ENCODE measurements around the gene PFDN4.
"Not testable (repeated sequence)": the region's sequence is repeated elsewhere in the genome, so short reads cannot be mapped to it uniquely, and the experiment has no call there.

The PFDN4 gene

DNA sequence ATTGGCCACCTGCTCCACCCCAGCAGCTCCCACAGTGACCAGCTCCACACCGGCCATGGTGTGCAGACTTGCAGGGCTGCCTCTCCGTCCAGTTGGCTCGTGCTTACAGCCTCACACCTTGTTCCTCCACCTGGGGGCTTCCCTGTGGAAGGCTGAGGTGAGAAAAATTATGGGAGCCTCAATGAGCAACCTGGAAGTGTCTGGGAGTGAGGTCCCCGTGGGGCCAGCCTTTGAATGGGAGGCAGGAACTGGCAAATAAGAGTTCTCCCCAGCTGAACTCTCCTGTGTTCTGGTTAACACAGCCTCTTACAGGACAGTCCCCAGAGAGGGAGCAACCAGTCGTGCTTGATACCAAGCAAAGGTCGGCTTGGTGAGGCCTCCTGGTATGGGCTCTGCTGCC, 3.8 kb upstream of the PFDN4 start:
- DNase-seq = no peak

DNA sequence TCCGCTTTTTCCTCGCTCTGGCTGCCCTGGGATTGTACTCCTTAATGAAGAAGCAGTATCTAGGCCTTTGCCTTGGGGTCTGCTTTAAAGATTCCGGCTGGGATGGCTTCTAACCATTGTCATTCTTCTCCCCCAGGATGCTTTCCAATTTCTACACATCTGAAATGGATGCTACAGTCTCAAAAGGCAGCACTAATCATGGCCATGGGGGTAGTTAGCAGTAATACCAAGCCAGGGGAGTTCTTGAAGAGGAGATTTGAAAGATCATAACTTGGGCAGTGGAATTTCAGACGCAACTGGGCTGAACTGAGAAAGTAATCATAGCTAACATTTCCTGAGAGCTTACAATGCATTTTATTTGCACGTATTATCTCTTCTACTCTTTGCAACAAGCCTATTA, 3.4 kb upstream of the PFDN4 start:
- DNase-seq = no peak

DNA sequence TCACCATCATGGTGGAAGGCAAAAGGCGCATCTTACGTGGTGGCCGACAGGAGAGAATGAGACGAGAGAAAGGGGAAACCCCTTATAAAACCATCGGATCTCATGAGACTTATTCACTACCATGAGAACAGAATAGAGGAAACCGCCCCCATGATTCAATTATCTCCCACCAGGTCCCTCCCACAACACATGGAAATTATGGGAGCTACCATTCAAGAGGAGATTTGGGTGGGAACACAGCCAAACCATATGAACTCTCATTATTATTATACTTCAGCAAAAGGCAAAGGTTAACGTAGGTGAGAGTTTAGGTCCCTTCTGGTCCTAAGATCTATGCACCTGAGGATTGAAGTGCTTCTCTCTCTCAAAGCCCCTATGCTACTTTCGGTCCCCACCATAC, 2.4 kb upstream of the PFDN4 start:
- no peak for DNase-seq

DNA sequence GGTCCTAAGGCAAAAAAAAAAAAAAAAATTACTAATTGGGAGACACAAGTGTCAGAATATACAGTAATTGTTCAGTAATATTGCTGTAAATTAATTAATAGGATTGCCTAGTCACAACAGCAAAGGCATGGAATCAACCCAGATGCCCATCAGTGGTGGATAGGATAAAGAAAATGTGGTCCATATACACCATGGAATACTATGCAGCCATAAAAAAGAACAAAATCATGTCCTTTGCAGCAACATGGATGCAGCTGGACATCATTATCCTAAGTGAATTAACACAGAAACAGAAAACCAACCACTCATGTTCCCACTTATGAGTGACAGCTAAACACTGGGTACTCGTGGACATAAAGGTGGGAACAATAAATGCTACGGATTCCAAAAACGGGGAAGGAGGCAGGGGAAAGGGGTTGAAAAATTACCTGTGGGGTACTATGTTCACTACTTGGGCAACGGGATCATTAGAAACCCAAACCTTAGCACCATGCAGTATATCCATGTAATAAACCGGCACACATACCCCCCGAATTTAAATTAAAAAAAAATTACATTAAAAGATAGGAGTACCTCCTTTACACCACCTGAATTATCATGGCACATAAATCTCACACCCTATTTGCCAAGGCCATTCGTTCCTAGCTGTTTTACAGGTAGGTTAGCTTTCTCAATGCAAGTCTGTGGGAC, 689 bp upstream of the PFDN4 start:
- no peak for DNase-seq

DNA sequence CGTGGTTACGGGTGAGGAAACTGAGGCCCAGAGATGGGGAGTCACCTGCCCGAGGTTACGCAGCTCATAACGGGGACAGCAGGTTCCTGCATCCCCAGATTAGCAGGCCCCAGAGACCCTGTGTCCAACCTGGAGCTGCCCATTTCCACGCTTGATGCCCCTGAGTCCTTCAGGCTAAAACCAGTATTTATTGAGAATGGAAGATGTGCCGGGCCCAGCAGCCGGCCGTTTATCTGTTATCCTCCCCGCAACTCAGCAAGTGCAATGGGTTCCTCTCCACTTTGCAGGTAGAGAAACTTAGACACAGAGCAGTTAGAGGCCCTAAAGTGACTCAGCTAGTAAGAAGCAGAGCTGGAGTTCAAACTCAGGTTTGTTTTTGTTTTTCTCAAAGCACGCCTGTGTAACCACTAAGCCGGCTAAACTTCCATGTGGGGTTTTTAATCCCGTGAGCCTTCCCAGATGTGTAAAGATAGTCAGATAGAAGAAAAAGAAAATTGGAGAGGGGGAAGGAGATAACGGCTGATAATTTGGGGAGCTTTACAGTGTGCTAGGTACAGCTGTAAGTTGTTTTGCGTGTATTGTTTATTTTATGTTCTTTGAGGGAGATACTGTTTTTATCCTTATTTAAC, 775 bp downstream of the PFDN4 start:
- DNase-seq = peak; percentile 24

DNA sequence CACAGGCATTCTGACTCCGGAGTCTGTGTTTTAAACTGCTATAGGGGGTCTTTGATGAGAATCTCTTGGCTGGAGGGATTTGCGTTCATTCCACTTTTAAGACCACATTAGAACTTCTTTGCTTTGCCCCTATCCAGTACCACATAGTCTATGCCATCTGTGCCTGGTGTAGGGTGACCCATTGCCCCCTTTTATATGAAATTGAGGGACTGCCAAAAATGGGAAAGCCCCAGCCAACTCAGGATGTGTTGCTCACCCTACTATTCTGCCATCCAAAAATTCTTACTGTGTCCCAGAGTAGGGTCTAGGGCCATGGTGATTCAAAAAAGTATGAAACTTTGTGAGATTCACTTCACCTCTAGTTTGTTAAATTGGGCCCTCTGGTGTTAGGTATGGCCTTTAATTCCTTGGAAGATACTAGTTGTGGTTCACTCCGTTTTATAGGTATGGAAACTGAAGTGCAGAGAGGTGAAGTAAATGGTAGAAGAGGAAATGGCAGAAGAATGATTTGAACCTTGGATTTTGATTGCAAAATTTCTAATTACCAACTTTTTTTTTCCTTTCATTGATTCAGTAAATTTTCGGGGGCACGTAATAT, 1.4 kb downstream of the PFDN4 start:
- DNase-seq = no peak

DNA sequence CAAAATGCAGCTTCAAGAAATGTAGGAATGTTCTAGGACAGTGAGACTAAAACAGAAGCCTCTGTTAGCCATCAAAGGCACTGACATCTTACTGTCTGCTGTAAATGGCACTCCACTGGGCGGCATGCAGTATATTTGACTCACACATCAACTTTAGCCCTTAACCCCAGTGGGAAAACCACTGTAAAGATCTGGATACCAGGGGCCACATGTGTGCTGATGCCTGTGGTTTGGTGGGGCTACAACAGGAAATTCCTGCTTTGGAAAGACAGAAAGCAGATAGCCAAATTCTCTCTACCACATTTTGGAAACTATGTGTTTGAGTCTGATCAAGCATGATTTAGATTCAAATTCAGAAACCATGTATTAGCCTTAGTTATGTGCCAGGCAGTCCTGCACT, 4.3 kb downstream of the PFDN4 start:
- DNase-seq = no peak

DNA sequence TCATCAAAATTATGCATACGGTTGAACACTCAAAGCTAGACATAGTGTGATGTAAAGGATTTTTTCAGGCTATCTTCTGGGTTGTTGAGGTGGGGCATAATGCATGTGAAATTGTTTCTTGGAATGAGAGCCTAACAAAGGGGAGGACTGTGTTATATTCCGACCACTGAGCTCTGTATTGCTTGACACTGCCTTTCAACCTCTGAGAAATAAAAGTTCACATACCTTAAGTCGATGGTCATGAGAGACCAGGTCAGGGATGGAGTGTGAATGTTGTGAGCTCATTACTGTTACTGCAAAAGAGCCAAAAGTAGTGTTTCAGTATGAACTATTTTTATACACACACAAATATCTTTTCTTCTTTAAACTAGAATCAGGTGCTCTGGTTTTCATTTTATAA, 5.0 kb downstream of the PFDN4 start:
- no peak for DNase-seq

DNA sequence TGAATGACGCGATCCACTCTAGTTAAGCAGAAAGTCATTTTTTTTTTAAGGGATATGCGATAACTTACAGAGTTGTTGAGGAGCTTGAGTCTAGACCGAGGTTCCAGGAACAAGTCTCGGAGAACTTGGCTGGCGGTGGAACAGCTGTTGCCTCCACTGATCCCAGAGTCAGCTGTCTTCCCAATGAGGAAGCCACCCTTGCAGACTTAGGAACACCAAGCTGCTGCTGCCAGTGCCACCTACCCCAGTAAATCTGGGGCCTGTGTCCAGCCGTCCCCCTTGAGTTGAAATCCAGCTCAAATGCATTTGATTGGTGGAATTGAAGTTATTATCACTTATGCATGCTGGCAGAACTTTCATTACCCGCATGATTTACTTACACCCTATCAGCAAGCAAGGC, 6.7 kb downstream of the PFDN4 start:
- no peak for DNase-seq

DNA sequence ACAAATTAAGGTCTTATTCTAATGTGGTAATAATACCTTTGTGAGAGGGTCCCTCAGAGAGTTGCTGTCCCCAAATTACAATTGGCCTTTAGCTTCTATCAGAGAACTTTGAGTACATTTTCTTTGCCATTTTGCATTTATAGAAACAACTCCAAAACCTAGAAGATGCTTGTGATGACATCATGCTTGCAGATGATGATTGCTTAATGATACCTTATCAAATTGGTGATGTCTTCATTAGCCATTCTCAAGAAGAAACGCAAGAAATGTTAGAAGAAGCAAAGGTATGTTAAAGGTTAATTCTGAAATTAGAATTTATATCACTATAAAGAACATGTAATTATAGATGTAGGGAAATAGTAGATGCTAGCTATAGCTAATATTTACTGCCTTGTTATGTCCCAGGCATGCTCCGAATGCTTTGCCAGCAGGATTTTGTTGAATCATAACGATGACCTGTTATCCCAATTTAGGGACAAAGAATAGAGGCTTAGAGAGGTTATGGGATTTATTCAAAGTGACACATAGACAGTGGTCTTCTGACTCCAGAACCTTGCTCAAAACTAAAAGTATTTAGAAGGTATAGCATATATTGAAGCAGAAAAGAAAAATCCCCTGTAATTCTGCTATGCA, 7.4 kb downstream of the PFDN4 start:
- no peak for DNase-seq

DNA sequence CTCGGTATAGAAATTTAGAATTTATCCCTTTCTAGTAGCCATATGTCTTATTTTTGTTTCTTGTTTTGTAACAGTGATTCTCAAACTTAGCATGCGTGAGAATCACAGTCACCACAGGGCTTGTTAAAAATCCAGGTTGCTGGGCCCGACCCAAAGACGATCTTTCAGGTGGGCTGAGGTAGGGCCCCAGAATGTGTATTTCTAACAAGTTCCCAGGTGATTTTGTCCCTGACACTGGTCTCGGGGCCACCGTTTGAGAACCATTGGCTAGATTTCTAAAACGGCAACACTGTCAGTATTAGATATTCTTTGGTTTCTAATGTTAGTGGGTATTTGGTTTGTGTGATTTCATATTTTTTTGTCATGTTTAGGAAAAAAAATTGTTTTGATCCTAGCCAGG, 9.9 kb downstream of the PFDN4 start:
- DNase-seq = no peak

DNA sequence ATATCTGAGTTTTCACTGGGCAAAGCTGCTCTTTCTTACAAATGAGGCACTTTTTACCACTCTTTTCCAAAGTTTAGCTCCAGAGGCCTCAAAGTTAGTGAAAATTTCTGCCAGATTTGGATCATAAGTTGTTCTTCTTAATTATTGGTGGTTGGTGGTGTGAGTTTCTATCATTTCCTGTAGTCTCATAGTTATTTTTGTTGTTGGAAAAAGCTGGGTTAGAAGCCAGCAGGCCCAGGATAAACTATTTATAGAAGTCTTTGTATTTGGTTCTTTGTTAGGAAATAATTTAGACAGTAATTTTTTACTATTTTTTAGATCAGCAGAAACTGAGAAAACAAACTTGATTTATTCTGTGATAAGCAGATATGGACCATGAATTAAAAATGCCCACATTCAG, 10.6 kb downstream of the PFDN4 start:
- no peak for DNase-seq

DNA sequence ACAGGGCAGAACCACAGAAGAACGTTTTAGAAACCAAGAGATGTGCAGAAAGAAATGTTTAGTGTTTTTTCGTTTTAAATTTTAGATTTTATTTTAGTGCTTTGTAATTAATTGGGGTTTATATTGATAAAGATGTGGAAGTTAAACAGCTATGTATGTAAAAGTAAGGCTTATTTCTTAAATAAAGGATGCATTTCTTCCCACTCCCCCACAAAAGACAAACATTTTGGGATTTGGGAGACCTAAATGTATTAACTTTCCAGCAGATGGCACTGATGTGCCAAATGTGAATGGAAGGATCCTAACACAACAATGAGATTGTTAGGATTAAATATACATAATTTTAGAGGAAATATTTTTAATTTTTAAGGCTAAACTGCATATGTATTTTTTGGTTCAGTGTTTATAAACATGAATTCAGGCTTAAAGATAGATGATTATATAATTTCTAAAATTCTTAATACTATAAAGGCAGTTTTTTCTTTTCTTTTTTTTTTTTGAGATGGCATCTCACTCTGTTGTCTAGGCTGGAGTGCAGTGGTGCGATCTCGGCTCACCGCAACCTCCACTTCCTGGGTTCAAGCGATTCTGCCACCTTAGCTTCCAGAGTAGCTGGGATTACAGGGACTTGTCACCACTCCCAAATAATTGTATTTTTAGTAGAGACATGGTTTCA, 12.0 kb downstream of the PFDN4 start:
- DNase-seq = peak; percentile 31

DNA sequence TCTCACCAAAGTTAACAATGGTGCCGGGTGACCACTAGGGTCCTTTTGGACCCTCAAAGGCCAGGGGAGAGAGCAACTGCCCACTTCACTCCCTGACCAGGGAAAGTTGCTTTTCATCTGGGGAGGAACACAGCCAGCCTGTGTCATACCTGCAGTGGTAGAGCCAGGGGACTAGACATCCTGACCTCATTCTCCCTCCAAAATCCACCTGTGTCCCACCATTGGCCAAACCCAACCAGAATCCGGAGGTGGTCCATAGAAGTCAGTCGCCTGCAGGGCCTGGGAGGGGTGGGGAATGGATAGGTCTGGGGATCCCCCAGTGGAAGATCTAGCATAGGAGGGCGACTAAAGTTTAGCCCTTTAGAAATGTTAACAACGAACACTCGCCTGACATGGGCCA, 12.8 kb downstream of the PFDN4 start:
- DNase-seq = no peak

DNA sequence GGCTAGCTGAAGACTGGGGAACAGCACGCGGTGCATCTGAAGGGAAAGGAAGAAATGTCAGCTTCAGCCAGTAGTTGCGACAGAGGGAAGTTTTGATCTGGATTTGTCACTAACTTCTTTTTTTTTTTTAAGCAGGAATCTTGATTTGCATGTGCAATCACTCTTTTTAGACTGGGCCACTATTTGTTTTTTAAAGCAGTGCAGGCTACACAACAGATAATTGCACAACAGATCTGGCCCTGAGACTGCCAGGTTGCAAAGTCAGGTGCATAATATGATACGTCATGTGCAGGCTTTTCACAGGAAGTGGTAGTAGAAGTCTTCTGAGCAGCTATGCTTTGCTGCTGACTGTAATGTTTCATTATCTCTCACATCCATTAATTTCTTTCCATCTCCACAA, 13.5 kb downstream of the PFDN4 start:
- DNase-seq = peak; percentile 79

DNA sequence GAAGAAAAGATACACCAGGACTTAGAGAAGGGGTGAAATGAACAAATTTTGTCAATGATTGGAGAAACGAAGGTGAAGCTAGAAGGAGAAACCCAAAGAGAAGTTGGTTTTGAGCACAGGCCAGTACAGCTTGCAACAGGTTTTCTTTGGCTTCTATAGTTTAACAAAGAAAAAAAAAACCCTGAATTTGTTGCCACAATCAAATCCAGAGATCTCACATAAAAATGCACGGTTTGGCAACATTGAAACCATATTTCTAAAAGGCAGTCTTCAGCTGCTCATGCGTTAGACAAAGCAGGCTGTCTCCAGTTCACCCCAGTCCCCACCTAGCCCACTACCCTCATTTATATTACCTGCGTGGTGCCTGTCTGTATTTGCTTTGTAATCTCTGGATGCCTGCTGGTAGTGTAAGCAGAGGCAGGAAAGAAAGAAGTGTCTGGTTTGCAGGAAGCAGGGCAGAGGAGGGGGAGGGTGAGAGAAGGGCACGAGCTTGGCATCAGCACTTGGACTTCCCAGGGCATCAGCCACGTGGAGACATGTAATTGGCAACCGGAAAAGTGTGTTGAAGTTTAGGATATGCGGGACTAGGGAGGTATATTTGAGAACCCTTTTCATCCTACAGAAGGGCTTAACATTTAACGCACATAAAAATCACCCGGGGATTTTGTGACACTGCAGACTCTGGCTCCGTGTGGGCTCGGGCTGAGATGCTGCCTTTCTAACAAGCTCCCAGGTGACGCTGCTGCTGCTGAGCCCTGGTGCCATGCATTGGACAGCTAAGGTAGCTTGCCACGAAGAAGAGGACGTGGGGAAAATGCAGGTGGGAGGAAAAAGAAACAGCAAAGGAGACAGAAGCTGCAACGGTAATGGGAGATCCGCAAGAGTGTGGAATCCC, 14.4 kb downstream of the PFDN4 start:
- DNase-seq = no peak

DNA sequence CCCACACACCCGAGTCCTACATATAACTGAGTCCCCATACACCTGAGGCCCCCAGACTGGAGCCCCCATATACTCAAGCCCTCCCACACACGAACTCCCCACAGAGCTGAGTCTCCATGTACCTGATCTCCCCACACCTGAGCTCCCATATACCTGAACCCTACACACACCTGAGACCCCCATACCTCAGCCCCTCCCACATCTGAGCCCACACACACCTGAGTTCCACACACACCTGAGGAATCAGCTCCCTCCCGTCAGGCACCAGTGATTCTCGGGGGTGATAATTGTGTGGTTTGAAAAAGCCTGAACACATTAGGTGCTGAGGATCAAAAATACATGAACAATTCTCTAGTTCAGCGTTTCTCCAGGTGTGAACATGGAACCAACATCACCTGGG, 15.4 kb downstream of the PFDN4 start:
- DNase-seq = no peak

DNA sequence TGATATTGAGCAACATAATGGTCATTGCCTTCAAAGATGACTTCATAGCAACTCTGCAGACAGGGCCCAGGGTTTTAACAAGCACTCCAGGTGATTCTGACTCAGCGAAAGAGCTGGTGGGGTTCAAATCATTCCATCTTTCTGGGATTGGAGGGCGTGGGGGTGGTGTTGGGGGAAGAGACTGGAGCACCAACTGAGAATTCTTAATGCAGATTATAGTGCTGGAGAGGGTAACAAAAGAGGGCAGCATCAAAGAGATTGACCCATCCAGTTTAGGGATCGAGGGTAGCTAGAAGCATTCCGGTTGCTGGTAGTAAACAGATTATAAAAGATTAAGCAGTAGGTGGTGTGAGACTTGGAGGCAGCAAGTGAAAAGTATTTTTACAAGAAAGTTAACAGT, 15.9 kb downstream of the PFDN4 start:
- DNase-seq = no peak

DNA sequence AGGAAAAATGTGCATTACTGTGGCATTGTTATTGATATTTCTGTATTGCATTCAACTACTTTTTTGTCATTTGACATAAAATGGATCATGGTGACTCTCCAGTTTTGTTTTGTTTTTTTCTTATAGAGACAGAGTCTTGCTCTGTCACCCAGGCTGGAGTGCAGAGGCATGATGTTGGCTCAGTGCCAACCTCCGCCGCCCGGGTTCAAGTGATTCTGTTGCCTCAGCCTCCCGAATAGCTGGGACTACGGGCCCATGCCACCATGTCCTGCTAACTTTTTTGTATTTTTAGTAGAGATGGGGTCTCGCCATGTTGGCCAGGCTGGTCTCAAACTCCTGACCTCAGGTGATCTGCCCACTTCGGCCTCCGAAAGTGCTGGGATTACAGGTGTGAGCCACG, 16.8 kb downstream of the PFDN4 start:
- DNase-seq = not testable (repeated sequence)

DNA sequence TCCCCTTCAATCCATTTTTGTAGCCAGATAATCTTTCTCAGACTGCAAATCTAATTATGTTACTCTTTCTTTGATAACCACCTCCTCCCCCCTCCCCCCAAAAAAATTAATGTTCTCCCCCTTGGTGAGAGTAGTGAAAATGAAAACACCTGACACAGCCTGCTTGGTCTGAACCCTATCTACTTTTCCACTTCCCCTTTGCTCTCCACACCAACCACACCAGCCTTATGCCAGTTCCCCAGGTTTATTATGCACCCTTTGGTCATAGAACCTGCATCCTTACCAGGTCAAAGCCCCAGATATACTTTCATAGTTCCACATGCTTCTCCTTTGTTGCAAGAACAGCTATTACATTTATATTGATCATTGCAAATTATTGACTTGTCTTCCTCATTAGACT, 19.4 kb downstream of the PFDN4 start:
- DNase-seq = no peak

DNA sequence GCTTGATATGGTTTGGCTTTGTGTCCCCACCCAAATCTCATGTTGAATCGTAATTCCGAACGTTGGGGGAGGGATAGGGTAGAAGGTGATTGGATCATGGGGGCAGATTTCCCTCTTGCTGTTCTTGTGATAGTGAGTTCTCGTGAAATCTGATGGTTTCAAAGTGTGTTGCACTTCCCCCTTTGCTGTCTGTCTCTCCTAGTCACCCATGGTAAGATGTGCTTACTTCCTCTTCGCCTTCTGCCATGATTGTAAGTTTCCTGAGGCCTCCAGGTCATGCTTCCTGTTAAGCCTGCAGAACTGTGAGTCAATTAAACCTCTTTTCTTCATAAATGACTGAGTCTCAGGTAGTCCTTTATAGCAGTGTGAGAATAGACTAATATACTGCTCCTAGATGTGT, 19.9 kb downstream of the PFDN4 start:
- no peak for DNase-seq

DNA sequence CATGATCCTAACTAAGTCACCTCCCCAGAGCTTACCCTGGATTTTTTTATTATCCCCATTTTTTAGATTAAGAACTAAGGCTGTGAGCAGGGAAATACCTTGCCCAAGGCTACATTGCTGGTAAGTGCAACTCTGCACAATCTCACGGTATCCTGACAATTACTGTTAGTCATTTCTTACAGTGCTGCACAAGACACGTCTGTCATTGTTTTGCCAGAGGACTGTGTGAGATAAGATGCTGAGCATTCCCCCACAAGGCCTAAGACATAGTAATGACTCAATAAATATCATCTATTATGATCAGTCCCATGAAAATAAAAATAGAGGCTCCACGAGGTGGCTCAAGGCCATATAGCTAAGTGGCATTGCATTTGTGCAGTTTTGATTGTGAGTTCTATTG, 21.0 kb downstream of the PFDN4 start:
- DNase-seq = no peak
